Activated CD4-positive, alpha-beta T cell treated with anti-CD3 and anti-CD28 coated beads for 36 hours (primary cell): Measurements from ENCODE around the gene TSPAN7. TPM values are rescaled to one million over a fixed set of nuclear protein-coding genes. Genes with fewer than 3 reads are reported as not detected.

Source experiments
- ATAC-seq: fragments of 200-7000 bp; cut with Tn5 transposase; one replicate; pipeline ENCODE4 v1.10.0; 2021; ENCODE audit warnings: mild to moderate bottlenecking, moderate library complexity
- CTCF ChIA-PET: fragments of 350-600 bp; sonication (Branson Sonifier 250); formaldehyde crosslinking; loops from one replicate; lab custom pipeline; 2021; ENCODE audit warnings: antibody characterized with exemption; lab: Charles Lee
- POLR2A ChIA-PET: fragments of 350-600 bp; sonication (Branson Sonifier 250); formaldehyde crosslinking; loops from one replicate; lab custom pipeline; 2021; ENCODE audit warnings: antibody characterized with exemption, inconsistent platforms; lab: Charles Lee
- DNase-seq: peaks from one replicate; pipeline ENCODE4 v3.0.0-alpha.2; 2020
- H3K27ac Mint-ChIP-seq: one replicate; pipeline ENCODE4 v1.8.0; 2021; ENCODE audit warnings: mixed read lengths
- H3K27me3 Mint-ChIP-seq: one replicate; pipeline ENCODE4 v1.8.0; 2021; ENCODE audit warnings: mixed read lengths
- H3K36me3 Mint-ChIP-seq: one replicate; pipeline ENCODE4 v1.8.0; 2021; ENCODE audit warnings: low read depth, mixed read lengths
- H3K4me1 Mint-ChIP-seq: one replicate; pipeline ENCODE4 v1.8.0; 2021; ENCODE audit warnings: mixed read lengths
- H3K4me3 Mint-ChIP-seq: one replicate; pipeline ENCODE4 v1.8.0; 2021; ENCODE audit warnings: mild to moderate bottlenecking, moderate library complexity, mixed read lengths
- H3K9me3 Mint-ChIP-seq: one replicate; pipeline ENCODE4 v1.8.0; 2021; ENCODE audit warnings: low read depth, mixed read lengths
- intact Hi-C, 2 experiments: fragments of 100-400 bp; cut with DNase I in 1 of 2; cut with micrococcal nuclease in 1 of 2; formaldehyde crosslinking; loops; one replicate each; pipeline versions ENCODE4 v1.14.2 to v1.15.1; 2022 to 2024; cut with DNase I, micrococcal nuclease
- total RNA-seq, 2 experiments: library from RNA; stranded (reverse); gene quantifications; one replicate each; pipeline ENCODE4 v1.2.3, GENCODE V29; 2021

TSPAN7 gene
- total RNA-seq, 2 experiments from 2014 or later = 0.42 to 0.85 TPM

DNA sequence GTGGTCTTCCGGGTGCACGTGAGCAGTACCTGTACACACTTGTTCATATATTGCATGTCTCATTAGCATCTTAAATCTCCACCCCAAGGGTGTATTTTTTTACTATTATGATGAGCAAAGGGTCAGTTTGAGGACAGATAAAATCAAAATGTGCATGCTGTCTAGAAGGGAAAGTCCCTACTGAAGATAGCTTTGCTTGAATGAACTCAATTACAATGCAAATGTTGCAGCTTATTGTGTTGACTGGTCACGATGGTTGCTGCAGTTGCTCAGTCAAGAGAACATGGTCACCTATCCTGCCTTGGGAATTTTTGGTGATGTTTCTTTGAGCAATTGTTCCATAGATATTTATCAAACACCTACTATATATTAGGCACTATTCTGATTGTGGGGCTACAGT is 136.1 kb downstream of the TSPAN7 start:
- CTCF ChIA-PET = no interaction called here
- intact Hi-C loops = no loop called here
- Mint-ChIP-seq H3K4me1 (peaks cover 1% of the 10 kb centered on the region), H3K9me3 (no peaks in the 10 kb centered on the region), H3K27ac (no peak overlapping the region), H3K4me3 (no peak overlapping the region), H3K36me3 (no peaks in the 10 kb centered on the region), H3K27me3 (no peaks in the 10 kb centered on the region)
- ATAC-seq = no peak
- POLR2A ChIA-PET = no interaction called here
- no peak for DNase-seq

DNA sequence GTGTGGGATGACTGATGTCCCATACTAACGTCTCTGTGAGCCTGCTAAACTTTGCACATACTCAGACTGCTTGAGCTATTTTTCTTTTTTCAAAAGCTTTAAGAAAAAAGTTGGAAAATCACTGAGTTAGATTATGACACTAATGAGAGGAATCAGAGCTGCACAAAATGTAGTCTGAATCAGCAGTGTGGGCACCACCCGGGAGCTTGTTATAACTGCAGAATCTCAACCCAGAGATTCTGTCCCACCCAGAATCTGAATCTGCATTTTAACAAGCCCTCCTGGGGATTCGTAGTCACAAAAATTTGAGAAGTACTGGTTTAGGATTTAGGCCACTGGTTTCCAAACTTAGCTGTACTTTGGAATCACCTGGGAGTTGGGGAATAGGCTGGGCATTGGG is 137.8 kb downstream of the TSPAN7 start:
- Mint-ChIP-seq H3K4me1 (no peaks in the 10 kb centered on the region), H3K27me3 (no peaks in the 10 kb centered on the region), H3K27ac (no peak overlapping the region), H3K36me3 (no peaks in the 10 kb centered on the region), H3K4me3 (no peak overlapping the region), H3K9me3 (no peaks in the 10 kb centered on the region)
- DNase-seq = no peak
- intact Hi-C loops = no loop called here
- no peak for ATAC-seq
- POLR2A ChIA-PET = no interaction called here
- CTCF ChIA-PET = interaction anchor here (0.7 kb wide), 1 partner anchor 92 kb away, joined by 3 read pairs; no protein-coding TSS in a partner anchor

DNA sequence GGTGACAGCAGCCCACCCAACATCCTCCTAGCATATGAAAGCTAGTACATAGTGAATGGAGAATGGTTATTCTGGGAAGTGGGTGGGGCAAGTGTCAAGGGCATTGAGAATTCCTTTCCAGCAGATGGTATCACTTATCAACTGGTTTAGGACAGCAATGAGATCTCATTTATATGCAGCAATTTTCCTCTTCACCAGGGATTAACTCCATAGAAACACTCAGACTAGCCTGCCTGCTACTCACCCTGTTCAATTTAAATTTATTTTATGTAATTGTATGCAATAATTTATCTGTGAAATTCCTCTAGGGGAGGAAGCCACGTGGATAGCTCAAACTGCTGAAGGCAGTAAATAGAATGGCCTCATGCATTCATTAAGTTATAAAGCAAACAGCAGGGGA is 138.4 kb downstream of the TSPAN7 start:
- H3K4me3 Mint-ChIP-seq = no peak overlapping the region
- ATAC-seq (no peak), DNase-seq (no peak)
- H3K9me3 Mint-ChIP-seq = no peaks in the 10 kb centered on the region
- no peaks in the 10 kb centered on the region for H3K36me3 Mint-ChIP-seq
- ChIA-PET POLR2A (no interaction called here), CTCF (interaction anchor here (0.7 kb wide), 1 partner anchor 93 kb away, joined by 3 read pairs; no protein-coding TSS in a partner anchor)
- peaks cover 2% of the 10 kb centered on the region for H3K4me1 Mint-ChIP-seq
- no peaks in the 10 kb centered on the region for H3K27me3 Mint-ChIP-seq
- no peak overlapping the region for H3K27ac Mint-ChIP-seq
- intact Hi-C loops = no loop called here

DNA sequence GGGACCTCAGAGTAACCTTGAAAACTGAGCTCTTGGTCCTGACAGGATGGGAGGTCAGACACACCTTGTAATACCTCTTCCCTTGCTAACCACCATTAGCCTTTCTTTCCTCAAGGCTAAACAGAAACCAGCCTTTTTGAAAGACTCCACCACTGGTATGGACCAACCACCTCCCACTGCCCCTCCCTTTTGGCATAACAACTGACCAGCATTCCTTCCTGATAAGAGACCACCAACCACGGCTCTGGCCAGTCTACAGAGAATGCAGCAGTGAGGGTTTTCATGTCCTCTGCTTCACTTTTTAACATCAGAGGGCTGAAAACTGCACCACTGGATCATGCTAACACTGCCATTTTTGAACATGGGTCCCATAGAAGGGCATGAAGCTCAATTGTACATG is 139.7 kb downstream of the TSPAN7 start:
- ATAC-seq (no peak), DNase-seq (no peak)
- Mint-ChIP-seq H3K4me3 (no peak overlapping the region), H3K36me3 (no peaks in the 10 kb centered on the region), H3K4me1 (peaks cover 3% of the 10 kb centered on the region), H3K27me3 (no peaks in the 10 kb centered on the region), H3K9me3 (no peaks in the 10 kb centered on the region), H3K27ac (no peak overlapping the region)
- POLR2A ChIA-PET = no interaction called here
- intact Hi-C loops = no loop called here
- CTCF ChIA-PET = no interaction called here

DNA sequence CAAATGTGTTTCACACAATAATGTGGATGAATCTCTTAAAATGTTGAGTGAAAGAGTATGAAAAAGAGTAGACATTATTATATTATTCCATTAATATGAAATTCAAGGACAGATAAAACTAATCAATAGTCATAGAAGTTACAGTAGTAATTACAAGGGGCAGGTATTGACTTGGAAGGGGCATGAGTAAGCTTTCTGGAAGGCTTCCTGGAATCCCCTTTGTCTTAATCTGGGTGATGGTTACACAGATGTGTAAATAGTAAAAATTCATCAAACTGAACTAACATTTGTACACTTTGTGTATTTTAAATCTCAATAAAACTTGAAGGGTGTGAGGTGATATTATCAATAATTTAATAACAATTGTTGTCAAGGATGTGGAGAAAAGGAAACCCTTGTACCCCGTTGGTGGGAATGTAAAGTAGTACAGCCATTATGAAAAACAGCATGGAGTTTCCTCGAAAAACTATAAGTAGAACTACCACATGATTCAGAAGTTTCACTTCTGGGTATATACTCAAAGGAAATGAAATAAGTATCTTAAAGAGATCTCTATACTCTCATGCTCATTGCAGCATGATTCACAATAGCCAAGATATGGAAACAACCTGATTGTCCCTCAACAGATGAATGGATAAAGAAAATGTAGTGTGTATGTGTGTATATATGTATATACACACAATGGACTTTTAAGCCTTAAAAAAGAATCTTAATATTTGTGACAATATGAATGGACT is 143.0 kb downstream of the TSPAN7 start:
- no peak overlapping the region for H3K27ac Mint-ChIP-seq
- CTCF ChIA-PET = no interaction called here
- H3K27me3 Mint-ChIP-seq = peaks cover 2% of the 10 kb centered on the region
- no peak for DNase-seq
- ATAC-seq = peak; percentile 88
- peaks cover 3% of the 10 kb centered on the region for H3K4me1 Mint-ChIP-seq
- no peaks in the 10 kb centered on the region for H3K36me3 Mint-ChIP-seq
- H3K9me3 Mint-ChIP-seq = no peaks in the 10 kb centered on the region
- POLR2A ChIA-PET = no interaction called here
- intact Hi-C loops = no loop called here
- H3K4me3 Mint-ChIP-seq = no peak overlapping the region

DNA sequence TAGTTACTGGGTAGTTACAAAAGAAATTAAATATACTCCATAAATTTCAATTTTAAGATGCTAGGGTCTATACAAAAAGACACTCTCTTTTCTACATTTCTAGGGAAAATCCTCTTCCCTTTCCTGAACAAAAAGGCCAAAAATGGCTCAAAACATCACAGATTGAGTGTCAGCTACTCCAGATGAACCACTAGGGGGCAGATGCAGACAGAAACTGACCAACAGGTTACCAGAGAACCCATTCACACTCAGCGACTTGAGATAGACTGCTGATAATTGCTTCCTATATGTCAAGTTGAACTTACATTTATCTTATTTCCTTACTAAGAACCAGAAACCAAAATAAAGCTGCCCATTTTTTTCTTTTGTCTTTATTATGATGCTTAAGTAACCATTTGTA is 156.5 kb downstream of the TSPAN7 start:
- ATAC-seq = no peak

DNA sequence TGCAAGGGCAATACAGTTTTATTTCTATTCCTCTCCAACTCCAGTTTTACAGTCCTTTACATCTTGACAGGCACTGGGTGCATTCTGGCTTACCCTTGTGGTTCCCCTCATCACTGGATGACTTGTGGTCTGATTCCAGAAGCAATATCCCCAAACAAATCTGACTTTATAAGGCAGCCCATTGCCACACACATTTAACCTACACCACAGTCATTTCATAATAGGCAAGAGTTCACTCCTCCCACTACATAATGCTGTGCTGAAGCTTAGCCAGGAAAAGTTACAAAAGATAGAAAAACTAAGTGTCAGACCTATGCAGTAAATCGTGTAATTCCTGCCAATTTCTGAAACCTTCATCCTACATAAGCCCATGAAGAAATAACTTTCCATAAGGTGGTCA is 157.0 kb downstream of the TSPAN7 start:
- ChIA-PET CTCF (interaction anchor here (1.0 to 1.3 kb wide), 2 partner anchors 12 to 32 kb away, joined by 3 read pairs; no protein-coding TSS in a partner anchor), POLR2A (no interaction called here)
- DNase-seq (no peak), ATAC-seq (no peak)
- no peak overlapping the region for H3K4me3 Mint-ChIP-seq
- no peak overlapping the region for H3K27ac Mint-ChIP-seq
- intact Hi-C loops = no loop called here
- no peaks in the 10 kb centered on the region for H3K36me3 Mint-ChIP-seq
- no peaks in the 10 kb centered on the region for H3K9me3 Mint-ChIP-seq
- H3K27me3 Mint-ChIP-seq = peaks cover 7% of the 10 kb centered on the region
- H3K4me1 Mint-ChIP-seq = peaks cover 3% of the 10 kb centered on the region

More for the DNA sequence above, 156.5 kb downstream of the TSPAN7 start:
- peak; percentile 15 for DNase-seq
- ChIA-PET CTCF (interaction anchor here (1.0 to 1.3 kb wide), 2 partner anchors 11 to 32 kb away, joined by 3 read pairs; no protein-coding TSS in a partner anchor), POLR2A (no interaction called here)
- Mint-ChIP-seq H3K9me3 (no peaks in the 10 kb centered on the region), H3K27me3 (peaks cover 7% of the 10 kb centered on the region), H3K36me3 (no peaks in the 10 kb centered on the region), H3K4me3 (no peak overlapping the region), H3K27ac (no peak overlapping the region), H3K4me1 (peaks cover 3% of the 10 kb centered on the region)
- intact Hi-C loops = no loop called here

DNA sequence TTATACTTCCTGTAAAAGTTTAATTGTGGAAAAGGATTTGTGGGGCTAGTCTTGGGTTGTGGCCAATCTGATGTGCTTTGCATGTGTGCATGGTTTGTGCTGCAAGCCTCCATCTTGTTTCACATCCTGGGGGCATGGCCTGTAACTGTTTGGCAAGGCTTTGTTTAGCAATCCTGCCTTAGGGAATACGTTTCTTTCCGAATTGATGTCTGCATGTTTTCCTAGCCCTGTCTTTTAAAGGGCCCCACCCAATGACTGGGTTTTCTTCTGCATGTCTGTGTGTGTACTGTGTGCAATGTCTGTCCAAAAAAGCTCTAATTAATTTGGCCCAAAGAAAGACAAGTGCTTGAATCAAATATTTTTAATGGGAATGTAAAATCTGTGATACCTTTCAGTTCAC is 165.3 kb downstream of the TSPAN7 start:
- intact Hi-C loops = no loop called here
- no peak overlapping the region for H3K4me3 Mint-ChIP-seq
- H3K27me3 Mint-ChIP-seq = no peaks in the 10 kb centered on the region
- CTCF ChIA-PET = no interaction called here
- H3K36me3 Mint-ChIP-seq = no peaks in the 10 kb centered on the region
- H3K27ac Mint-ChIP-seq = no peak overlapping the region
- DNase-seq (no peak), ATAC-seq (no peak)
- H3K9me3 Mint-ChIP-seq = no peaks in the 10 kb centered on the region
- no peaks in the 10 kb centered on the region for H3K4me1 Mint-ChIP-seq
- POLR2A ChIA-PET = no interaction called here

DNA sequence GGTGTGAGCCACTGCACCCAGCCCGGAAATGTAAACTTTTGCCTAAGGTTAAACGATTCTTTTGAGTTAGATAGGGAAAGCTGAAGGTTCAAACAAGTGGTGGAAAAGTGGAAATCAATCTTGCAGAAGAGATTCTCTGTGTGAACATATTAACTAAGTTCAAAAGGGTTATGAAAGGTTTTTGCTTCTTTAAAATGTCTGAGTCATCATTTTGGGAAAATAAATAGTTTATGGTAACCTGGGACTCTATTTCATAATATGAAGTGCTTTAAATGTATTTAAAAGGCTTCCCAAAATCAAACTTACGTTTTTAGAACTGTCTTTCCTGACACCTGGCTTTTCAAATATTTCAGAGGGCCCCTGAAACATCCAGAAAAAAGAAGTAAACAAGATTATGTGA is 166.3 kb downstream of the TSPAN7 start:
- ChIA-PET CTCF (no interaction called here), POLR2A (no interaction called here)
- no peaks in the 10 kb centered on the region for H3K27me3 Mint-ChIP-seq
- H3K9me3 Mint-ChIP-seq = no peaks in the 10 kb centered on the region
- intact Hi-C loops = no loop called here
- ATAC-seq (no peak), DNase-seq (no peak)
- no peaks in the 10 kb centered on the region for H3K4me1 Mint-ChIP-seq
- no peak overlapping the region for H3K27ac Mint-ChIP-seq
- H3K4me3 Mint-ChIP-seq = no peak overlapping the region
- no peaks in the 10 kb centered on the region for H3K36me3 Mint-ChIP-seq

DNA sequence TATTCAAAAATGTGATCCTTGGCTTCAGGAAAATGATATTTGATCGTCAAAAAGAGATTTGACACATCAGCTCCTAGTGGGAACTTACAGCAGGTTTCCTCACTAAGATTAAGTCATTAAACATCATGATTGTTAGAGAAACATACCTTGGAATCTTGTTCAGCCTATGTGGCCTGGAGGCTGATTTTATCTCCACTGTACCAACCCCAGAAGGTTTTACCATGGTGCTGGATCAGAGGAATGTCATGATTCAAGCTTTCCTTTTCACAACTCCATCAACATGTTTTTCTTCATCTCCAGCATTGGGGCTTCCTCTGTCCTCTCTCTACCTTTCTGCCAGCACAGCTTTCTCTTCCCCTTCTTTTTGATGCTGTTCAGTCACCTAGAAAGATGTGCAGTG is 171.5 kb downstream of the TSPAN7 start:
- H3K9me3 Mint-ChIP-seq = no peaks in the 10 kb centered on the region
- H3K36me3 Mint-ChIP-seq = no peaks in the 10 kb centered on the region
- H3K4me1 Mint-ChIP-seq = no peaks in the 10 kb centered on the region
- ATAC-seq = no peak
- ChIA-PET CTCF (no interaction called here), POLR2A (no interaction called here)
- intact Hi-C loops = no loop called here
- DNase-seq = no peak
- H3K27me3 Mint-ChIP-seq = peaks cover 2% of the 10 kb centered on the region
- H3K4me3 Mint-ChIP-seq = no peak overlapping the region
- H3K27ac Mint-ChIP-seq = no peak overlapping the region
